ENCODE measurements around the gene SEC11A.
"Not testable (repeated sequence)": the region's sequence is repeated elsewhere in the genome, so short reads cannot be mapped to it uniquely, and the experiment has no call there.

Gene SEC11A

DNA sequence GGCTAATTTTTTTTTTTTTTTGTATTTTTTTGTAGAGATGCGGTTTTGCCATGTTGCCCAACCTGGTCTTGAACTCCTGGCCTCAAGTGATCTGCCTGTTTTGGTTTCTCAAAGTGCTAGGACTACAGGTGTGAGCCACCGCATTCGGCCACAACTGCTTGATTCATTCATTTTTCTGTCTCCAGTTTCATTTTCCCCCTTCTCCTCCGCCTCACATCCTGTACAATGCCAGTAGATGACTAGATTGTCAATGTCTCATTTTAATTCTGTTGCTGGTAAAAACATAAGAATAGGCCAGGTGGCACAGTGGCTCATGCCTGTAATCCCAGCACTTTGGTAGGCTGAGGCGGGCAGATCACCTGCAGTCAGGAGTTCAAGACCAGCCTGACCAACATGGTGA is 20.4 kb upstream of the SEC11A start:
- DNase-seq = peak; percentile 92

DNA sequence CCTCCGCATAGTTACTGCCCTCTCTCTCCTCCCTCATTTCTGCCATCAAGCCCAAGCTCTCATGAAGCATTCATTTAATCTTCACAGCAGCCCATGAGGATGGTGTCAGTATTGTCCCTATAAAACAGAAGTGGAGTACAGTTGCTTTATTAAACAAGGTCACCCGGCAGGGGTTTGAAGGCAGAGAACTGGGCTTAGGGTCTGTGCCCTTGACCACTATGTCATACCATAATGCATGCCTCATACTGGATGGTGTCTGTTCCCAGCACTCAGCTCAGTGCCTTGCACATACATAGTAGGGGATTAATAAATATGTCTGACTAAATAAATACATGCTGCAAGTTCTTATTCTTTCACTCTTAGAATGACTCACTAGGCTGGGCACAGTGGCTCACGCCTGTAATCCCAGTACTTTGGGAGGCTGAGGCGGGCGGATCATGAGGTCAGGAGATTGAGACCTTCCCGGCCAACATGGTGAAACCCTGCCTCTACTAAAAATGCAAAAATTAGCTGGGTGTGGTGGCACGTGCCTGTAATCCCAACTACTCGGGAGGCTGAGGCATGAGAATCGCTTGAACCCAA is 19.6 kb upstream of the SEC11A start:
- DNase-seq = not testable (repeated sequence)

GRCh38 chr15:84734794-84735479 is 19.0 kb upstream of the SEC11A start:
- DNase-seq = peak; percentile 95

DNA sequence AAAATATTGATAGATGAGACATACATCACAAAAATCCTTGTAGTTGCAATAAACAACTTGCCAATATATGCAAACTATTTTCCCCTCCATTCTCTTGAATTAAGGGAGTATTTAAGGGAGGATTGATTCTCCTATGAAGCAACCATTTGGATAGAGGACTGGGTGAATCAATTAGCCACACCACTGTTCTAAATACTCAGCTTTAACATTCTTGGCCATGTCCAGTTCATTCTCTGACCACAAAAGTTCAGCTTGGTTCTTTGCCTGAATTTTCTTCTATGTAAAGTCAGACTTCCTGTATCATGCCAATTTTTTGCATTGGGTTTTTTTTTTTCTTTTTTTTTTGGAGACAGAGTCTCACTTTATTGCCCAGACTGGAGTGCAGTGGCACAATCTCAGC is 15.8 kb upstream of the SEC11A start:
- no peak for DNase-seq

DNA sequence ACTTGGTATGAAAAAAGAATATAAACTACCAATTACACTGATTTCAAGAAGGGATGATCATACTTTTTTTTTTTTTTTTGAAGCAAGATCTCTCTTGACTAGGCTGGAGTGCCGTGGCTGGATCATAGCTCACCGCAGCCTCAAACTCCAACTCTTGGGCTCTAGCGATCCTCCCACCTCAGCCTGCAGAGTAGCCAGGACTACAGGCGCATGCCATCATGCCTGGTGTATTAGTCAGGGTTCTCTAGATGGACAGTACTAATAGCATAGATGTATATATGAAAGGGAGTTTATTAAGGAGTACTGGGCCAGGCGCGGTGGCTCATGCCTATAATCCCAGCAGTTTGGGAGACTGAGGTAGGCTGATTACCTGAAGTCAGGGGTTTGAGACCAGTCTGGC is 11.5 kb upstream of the SEC11A start:
- DNase-seq = no peak

- DNase-seq = peak; percentile 91
Observed at GRCh38 chr15:84725001-84725491, 9.1 kb upstream of the SEC11A start.

DNA sequence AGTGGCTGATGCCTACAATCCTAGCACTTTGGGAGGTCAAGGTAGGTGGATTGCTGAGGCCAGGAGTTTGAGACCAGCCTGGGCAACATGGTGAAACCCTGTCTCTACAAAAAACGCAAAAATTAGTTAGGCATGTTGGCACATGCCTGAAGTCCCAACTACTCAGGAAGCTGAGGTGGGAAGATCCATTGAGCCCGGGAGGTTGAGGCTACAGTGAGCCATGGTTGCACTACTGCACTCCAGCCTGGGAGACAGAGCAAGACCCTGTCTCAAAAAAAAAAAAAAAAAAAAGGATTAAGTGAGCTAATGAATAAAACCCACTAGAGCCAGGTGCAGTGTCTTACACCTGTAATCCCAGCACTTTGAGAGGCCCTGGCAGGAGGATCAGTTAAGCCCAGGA is 6.7 kb upstream of the SEC11A start:
- DNase-seq = no peak

DNA sequence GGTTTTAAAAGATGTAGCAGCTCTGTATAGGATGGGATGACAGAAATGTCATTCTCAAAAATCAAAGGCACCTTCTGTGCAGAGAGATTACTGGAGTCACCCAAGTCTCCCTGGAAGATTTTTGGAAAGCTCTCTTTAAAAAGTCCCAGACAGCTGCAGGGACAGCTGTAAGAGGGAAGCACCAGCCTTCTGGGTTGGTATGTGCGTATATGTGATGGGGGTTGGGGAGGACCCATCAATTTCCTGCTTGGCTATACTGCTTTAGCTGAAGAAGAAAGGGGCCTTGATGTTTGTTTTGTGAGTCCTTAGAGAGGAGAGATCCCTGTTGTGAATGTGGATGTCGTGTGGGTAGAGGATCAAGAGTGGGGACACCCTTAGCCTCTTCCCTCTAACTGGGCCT is 5.4 kb upstream of the SEC11A start:
- no peak for DNase-seq

- DNase-seq = peak; percentile 46
Observed at GRCh38 chr15:84715441-84716035, 401 bp downstream of the SEC11A start.

DNA sequence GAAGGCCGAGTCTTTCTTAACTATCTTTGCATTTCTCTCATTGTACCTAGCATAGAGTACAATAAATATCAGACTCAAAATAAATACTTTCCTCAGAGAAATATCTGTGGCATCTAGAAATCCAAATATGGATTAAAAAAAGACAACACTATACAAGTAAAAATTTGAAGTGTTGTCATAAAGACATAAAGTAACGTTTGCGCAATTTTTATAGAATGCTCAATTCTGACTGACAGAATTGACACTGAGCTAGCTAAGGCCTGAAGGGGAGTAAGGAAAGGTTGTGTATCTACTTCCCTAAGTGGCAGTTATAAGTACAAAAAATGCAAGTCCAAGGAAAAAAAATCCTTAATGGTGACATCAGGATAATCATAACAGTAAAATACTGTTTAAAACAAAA is 1.1 kb downstream of the SEC11A start:
- no peak for DNase-seq

DNA sequence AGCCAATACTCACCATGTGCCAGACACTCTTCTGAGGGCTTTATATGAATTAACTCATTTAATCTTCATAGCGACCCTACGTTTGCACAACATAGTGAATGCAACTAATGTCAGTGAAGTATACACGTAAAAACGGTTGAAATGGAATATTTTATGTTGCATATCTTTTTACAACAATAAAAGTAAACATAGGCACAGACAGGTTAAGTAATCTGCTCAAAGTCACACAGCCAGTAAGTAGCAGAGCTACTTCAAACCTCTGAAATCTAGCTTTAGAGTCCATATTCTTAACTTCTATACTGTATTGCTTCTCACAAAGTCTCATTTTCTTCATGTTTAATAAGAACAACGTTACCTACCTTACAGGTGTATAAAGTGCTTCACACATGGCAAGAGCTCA is 1.6 kb downstream of the SEC11A start:
- DNase-seq = no peak

DNA sequence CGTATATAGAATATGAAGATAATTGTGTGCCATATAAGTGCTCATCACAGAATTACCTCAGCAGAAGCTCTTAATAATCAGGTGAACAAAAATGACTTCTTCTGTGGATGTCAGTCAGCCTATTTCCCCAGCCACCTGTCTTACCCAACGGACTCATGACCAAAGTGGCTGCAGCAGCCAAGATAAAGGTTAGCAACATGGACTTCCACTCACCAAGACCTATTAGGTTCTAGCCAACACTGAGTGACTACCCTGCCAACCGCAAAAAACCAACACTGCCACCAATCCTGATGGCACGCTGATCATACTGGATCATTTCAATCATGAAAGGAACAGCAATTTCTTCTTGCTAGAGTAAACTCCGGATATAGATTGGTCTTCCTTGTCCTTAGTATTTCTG is 12.1 kb downstream of the SEC11A start:
- no peak for DNase-seq

DNA sequence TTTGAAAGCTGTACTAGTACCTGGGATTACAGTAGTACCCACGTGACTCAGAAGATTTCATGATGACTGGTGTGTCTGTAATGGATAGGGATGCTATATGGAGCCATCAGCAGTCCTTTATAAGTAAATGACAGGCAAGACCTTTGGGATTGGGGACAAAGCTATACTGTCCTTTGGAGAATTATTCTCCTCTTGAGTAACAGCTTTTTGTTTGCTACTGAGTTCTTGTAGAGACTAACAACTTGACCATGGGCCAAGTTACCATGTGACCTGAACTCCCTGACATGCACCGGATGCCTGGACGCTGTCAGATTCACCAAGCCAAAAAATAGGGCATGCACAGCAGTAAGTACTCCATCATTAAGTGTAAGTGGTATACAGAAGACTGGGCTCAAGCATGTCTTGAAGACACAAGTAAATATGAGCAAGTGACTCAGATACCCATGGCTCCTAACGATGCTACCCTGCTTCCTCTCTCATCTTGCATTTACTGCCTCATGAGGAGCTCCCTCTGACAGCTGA is 12.9 kb downstream of the SEC11A start:
- DNase-seq = no peak

DNA sequence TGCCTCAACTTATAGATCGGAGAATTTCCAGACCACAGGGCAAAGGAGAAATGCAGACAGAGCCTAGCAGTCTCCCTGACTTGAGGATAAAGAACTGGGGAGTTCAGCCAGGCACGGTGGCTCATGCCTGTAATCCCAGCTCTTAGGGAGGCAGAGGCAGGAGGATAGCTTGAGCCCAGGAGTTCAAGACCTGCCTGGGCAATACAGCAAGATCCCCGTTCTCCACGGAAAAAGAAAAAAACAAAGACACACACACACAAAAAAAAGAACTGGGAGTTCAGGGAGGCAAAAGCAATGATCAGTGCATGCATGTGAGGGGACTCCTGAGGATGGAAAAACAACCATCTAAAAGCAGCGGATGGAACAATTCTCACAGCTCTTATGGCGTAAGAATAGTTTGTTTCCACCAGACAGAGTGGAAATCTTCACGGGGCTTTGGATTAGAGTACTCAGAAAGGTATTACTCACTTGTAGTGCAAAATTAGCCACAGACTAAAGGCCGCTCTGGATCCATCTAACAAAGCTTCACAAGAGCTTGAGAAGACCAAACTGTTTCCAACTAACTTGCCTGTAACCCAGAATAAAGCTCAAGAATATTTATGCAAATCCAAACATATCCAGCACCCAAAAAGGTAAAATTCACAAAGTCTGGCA is 16.3 kb downstream of the SEC11A start:
- DNase-seq = no peak

DNA sequence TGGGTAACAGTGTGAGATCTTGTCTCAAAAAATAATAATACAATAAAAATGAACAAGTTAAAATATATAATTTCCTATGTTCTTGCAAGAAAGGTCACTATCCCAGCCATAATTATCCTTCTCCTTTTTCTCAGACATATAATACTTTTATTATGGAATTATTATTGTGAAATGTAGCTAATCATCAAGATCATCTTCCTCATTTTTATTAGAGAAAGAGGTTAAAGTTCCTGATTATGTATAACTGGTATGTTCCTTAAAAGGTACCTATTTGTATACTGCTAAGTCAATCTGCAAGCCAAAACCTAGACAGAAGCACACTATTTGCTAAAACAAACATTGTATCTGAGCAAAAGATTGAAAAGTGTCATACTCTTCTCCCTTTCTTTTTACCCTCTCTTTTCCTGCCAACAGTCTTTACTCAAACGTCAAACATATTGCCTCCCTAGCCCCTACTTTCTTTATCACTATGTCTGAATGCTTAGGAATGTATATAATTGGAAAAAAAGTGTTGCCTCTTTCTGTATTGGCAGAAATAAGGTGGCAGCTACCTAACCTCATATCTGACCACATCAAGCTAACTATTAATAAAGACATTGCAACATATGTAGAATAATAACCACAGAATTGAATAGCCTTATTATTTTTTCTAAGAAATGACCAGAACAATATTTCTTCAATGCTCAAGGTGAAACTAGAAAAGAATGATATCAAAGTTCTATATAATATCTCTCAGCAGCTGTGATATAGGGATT is 18.5 kb downstream of the SEC11A start:
- no peak for DNase-seq

GRCh38 chr15:84696757-84697156 is 19.2 kb downstream of the SEC11A start:
- no peak for DNase-seq

DNA sequence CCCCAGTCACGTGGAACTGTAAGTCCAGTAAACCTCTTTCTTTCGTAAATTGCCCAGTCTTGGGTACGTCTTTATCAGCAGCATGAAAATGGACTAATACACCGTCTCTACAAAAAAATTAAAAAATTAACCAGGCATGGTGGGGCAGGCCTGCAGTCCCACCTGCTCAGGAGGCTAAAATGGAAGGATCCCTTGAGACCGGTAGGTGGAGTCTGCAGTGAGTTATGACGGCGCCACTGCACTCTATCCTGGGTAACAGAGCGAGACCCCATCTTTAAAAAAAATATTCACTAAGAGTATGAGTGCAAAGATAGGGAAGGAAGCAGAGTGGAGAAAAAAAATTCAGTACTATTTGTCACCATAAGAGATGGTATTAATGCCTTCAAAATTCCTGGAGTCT is 25.6 kb downstream of the SEC11A start:
- no peak for DNase-seq

DNA sequence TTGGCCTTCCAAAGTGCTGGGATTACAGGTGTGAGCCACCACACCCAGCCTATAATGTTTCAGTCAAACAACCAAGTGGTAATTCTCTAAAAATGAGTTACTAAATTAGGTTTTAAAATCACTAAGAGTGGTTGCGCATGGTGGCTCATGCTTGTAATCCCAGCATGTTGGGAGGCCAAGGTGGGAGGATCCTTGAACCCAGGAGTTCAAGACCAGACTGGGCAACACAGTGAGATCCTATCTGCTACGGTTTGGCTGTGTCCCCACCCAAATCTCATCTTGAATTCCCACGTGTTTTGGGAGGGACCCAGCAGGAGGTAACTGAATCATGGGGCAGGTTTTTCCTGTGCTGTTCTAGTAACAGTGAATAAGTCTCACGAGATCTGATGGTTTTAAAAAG is 26.1 kb downstream of the SEC11A start:
- no peak for DNase-seq

DNA sequence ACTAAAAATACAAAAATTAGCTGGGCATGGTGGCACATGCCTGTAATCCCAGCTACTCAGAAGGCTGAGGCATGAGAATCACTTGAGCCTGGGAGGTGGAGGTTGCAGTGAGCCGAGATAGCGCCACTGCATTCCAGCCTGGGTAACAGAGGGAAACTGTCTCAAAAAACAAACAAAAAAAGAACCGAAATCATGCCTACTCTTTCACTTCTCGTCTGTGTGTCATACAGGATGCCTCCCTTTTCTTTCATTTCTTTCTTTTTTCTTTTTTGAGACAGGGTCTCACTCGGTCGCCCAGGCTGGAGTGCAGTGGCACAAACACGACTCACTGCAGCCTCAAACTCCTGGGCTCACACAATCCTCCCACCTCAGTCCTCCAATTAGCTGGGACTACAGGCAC is 29.5 kb downstream of the SEC11A start:
- not testable (repeated sequence) for DNase-seq

GRCh38 chr15:84685304-84685703 is 30.6 kb downstream of the SEC11A start:
- no peak for DNase-seq

GRCh38 chr15:84684092-84684491 is 31.8 kb downstream of the SEC11A start:
- DNase-seq = no peak

DNA sequence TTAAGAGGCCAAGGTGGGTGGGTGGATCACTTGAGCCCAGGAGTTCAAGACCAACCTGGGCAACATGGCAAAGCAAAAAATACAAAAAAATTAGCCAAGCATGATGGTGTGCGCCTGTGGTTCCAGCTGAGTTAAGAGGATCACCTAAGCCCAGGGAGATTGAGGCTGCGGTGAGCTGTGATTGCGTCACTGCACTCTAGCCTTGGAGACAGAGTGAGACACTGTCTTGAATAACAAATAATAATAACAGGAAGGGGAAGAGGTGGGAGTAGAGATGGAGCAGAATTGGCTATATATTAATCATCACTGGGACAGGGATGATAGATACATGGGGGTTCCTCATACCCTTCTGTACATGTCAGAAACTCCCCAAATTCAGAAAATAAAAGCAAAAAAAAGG is 34.1 kb downstream of the SEC11A start:
- no peak for DNase-seq

GRCh38 chr15:84671211-84671610 is 44.7 kb downstream of the SEC11A start:
- no peak for DNase-seq

All from RPMI8226 (cell line).